IMR-90 (cell line): ENCODE data around the gene AP3D1. TPM values are rescaled to one million over a fixed set of nuclear protein-coding genes. Genes with fewer than 3 reads are reported as not detected.

Experiments
- ATAC-seq: fragments of 200-7000 bp; cut with Tn5 transposase; 2 replicates; pipeline ENCODE4 v1.9.1; 2020; ENCODE audit warnings: low read depth, mild to moderate bottlenecking, moderate library complexity
- BruUV-seq: library from RNA; stranded (reverse); fragments of 400-500 nt; replicated peaks from 2 replicates; lab custom pipeline; 2021; lab: Mats Ljungman, UMichigan
- CTCF ChIA-PET: fragments of 300-600 bp; formaldehyde crosslinking; extraction: SDS; loops from one replicate; lab custom pipeline; 2021; ENCODE audit warnings: antibody characterized with exemption; lab: Yijun Ruan, JAX
- POLR2A ChIA-PET: fragments of 300-600 bp; sonication (Branson Sonifier 250); formaldehyde crosslinking; loops from one replicate; lab custom pipeline; 2022; ENCODE audit warnings: antibody characterized with exemption; ENCODE audit not compliant: unreplicated experiment; lab: Charles Lee
- DNase-seq: peaks from one replicate; pipeline ENCODE4 v3.0.0; 2013
- H2AFZ ChIP-seq: replicated peaks from 2 replicates; pipeline ENCODE3; 2013; ENCODE audit warnings: low read length, mild to moderate bottlenecking; ENCODE audit not compliant: poor library complexity
- H2AK5ac ChIP-seq: 2 replicates; pipeline ENCODE4 v1.6.1; 2013; ENCODE audit warnings: low read depth, low read length, inconsistent platforms
- H2AK9ac ChIP-seq: replicated peaks from 2 replicates; pipeline ENCODE3; 2013; ENCODE audit warnings: mild to moderate bottlenecking, low read depth, low read length, moderate library complexity; ENCODE audit not compliant: poor library complexity
- H2BK120ac ChIP-seq: 2 replicates; pipeline ENCODE4 v1.6.1; 2013; ENCODE audit warnings: low read depth, low read length, inconsistent platforms
- H2BK15ac ChIP-seq: 3 replicates; pipeline ENCODE4 v1.6.1; 2013; ENCODE audit warnings: low read depth, low read length, inconsistent platforms
- H2BK20ac ChIP-seq: 2 replicates; pipeline ENCODE4 v1.6.1; 2013; ENCODE audit warnings: low read depth, mild to moderate bottlenecking, inconsistent platforms, low read length, moderate library complexity
- H2BK5ac ChIP-seq: 2 replicates; pipeline ENCODE4 v1.6.1; 2013; ENCODE audit warnings: mild to moderate bottlenecking, low read depth, low read length, inconsistent platforms; ENCODE audit not compliant: poor library complexity, severe bottlenecking
- H3K14ac ChIP-seq: replicated peaks from 2 replicates; pipeline ENCODE4 v1.6.1; 2013; ENCODE audit warnings: low read depth, low read length, inconsistent platforms
- H3K18ac ChIP-seq: 2 replicates; pipeline ENCODE4 v1.6.1; 2013; ENCODE audit warnings: low read depth, low read length, control low read depth
- H3K23ac ChIP-seq: 2 replicates; pipeline ENCODE4 v1.6.1; 2013; ENCODE audit warnings: low read depth, low read length, inconsistent platforms
- H3K27ac ChIP-seq: 2 replicates; pipeline ENCODE4 v1.5.1; 2013; ENCODE audit warnings: mild to moderate bottlenecking, control low read depth, low read length; ENCODE audit not compliant: insufficient read depth
- H3K27me3 ChIP-seq: 2 replicates; pipeline ENCODE4 v1.6.1; 2013; ENCODE audit warnings: low read length; ENCODE audit not compliant: control insufficient read depth, insufficient read depth
- H3K36me3 ChIP-seq: 2 replicates; pipeline ENCODE4 v1.6.1; 2013; ENCODE audit warnings: low read length, mixed read lengths; ENCODE audit not compliant: control insufficient read depth, insufficient read depth
- H3K4ac ChIP-seq: 2 replicates; pipeline ENCODE4 v1.6.1; 2013; ENCODE audit warnings: low read depth, low read length, inconsistent platforms
- H3K4me1 ChIP-seq: 2 replicates; pipeline ENCODE4 v1.6.1; 2013; ENCODE audit warnings: low read length, mixed read lengths; ENCODE audit not compliant: control insufficient read depth, insufficient read depth
- H3K4me2 ChIP-seq: 2 replicates; pipeline ENCODE4 v1.6.1; 2013; ENCODE audit warnings: low read depth, mild to moderate bottlenecking, control low read depth, low read length, moderate library complexity
- H3K4me3 ChIP-seq: 2 replicates; pipeline ENCODE4 v1.5.1; 2013; ENCODE audit warnings: low read depth, mild to moderate bottlenecking, control low read depth, low read length, moderate library complexity; ENCODE audit not compliant: insufficient read depth
- H3K56ac ChIP-seq: 2 replicates; pipeline ENCODE4 v1.6.1; 2013; ENCODE audit warnings: low read length, inconsistent platforms; ENCODE audit not compliant: insufficient read depth; ENCODE audit errors: extremely low read depth
- H3K79me1 ChIP-seq, 2 experiments: 2 replicates each; pipeline ENCODE4 v1.6.1; 2013; ENCODE audit warnings: low read length in 2 of 2, inconsistent platforms in 1 of 2, low read depth in 1 of 2
- H3K9ac ChIP-seq: 2 replicates; pipeline ENCODE4 v1.6.1; 2013; ENCODE audit warnings: low read depth, low read length, control low read depth
- H3K9me1 ChIP-seq: 2 replicates; pipeline ENCODE4 v1.6.1; 2013; ENCODE audit warnings: low read length, inconsistent platforms; ENCODE audit not compliant: insufficient read depth
- H3K9me3 ChIP-seq: 2 replicates; pipeline ENCODE4 v1.6.1; 2013; ENCODE audit warnings: low read length; ENCODE audit not compliant: control insufficient read depth, insufficient read depth
- H4K20me1 ChIP-seq: 2 replicates; pipeline ENCODE4 v1.6.1; 2013; ENCODE audit warnings: low read length, inconsistent platforms; ENCODE audit not compliant: insufficient read depth
- H4K5ac ChIP-seq: 2 replicates; pipeline ENCODE4 v1.6.1; 2013; ENCODE audit warnings: mild to moderate bottlenecking, low read depth, low read length, control low read depth
- H4K8ac ChIP-seq, 2 experiments: 2 replicates each; pipeline ENCODE4 v1.6.1; 2013; ENCODE audit warnings: low read depth in 2 of 2, low read length in 2 of 2, control low read depth in 1 of 2, inconsistent platforms in 1 of 2
- H4K91ac ChIP-seq: 2 replicates; pipeline ENCODE4 v1.6.1; 2013; ENCODE audit warnings: low read depth, low read length, inconsistent platforms; ENCODE audit not compliant: insufficient read depth
- BHLHE40 ChIP-seq: fragments of 150-350 bp; IDR thresholded peaks from 2 replicates; pipeline ENCODE4 v1.6.1; 2016; ENCODE audit warnings: mild to moderate bottlenecking, low read depth, low read length
- CHD1 ChIP-seq: IDR thresholded peaks from 2 replicates; pipeline ENCODE4 v1.6.1; 2012; ENCODE audit warnings: low read depth, low read length, improper control_type of control experiment
- FOS ChIP-seq: fragments of 150-350 bp; IDR thresholded peaks from 2 replicates; pipeline ENCODE4 v1.6.1; 2016; ENCODE audit warnings: low read depth, low read length
- NFE2L2 ChIP-seq: fragments of 150-350 bp; IDR thresholded peaks from 2 replicates; pipeline ENCODE4 v1.6.1; 2016; ENCODE audit warnings: low read depth, mild to moderate bottlenecking, low read length
- RFX5 ChIP-seq: IDR thresholded peaks from 2 replicates; pipeline ENCODE4 v1.8.0; 2012; ENCODE audit warnings: low read depth, mild to moderate bottlenecking, low read length, moderate library complexity
- WGBS, 2 experiments: methylation state at CpG; one replicate each; pipeline versions ENCODE4 v1.1.5 to v1.1.7; 2013; ENCODE audit warnings: missing lambda C conversion rate in 2 of 2; ENCODE audit not compliant: insufficient read length in 1 of 2; ENCODE audit errors: extremely low coverage in 2 of 2; 5-methylcytosine and 5-hydroxymethylcytosine counted together
- dilution Hi-C: fragments of 300-500 bp; cut with HindIII; formaldehyde crosslinking; loops from one replicate; pipeline ENCODE4 v1.14.3; 2018; ENCODE audit warnings: low sequenced_read_pairs; ENCODE audit not compliant: unreplicated experiment
- in situ Hi-C: fragments of 300-500 bp; cut with MboI; formaldehyde crosslinking; loops from 3 replicates; pipeline ENCODE4 v1.14.3; 2019; ENCODE audit warnings: low sequenced_read_pairs, inconsistent platforms, mixed read lengths
- intact Hi-C: fragments of 100-400 bp; cut with micrococcal nuclease; formaldehyde crosslinking; loops from 2 replicates; pipeline ENCODE4 v1.10.0; 2022
- polyA plus RNA-seq, 3 experiments: library from polyadenylated mRNA; depleted of rRNA; stranded (reverse); fragments of >200 nt; gene quantifications; 2 replicates each; pipeline ENCODE4 v1.2.3, GENCODE V29; 2012; ENCODE audit warnings: low replicate concordance in 1 of 3
- total RNA-seq: library from RNA; depleted of rRNA; stranded (reverse); fragments of >200 nt; gene quantifications from 2 replicates; pipeline ENCODE4 v1.2.3, GENCODE V29; 2012

AP3D1 gene
- total and polyA plus RNA-seq, 2 of the 4 experiments (the other 2 are of a cell fraction) = 75.3 to 129 TPM

- H3K4ac ChIP-seq = no peak overlapping the region
- peaks cover 31% of the 10 kb centered on the region for H4K20me1 ChIP-seq
- no peak for ATAC-seq
- no peak for DNase-seq
- no peak overlapping the region for H2BK15ac ChIP-seq
- H2BK120ac ChIP-seq = no peak overlapping the region
- no peak overlapping the region for H4K91ac ChIP-seq
- H3K4me2 ChIP-seq = no peak overlapping the region
- no peak overlapping the region for H2BK5ac ChIP-seq
- H3K23ac ChIP-seq = no peak overlapping the region
- no peak overlapping the region for H2AFZ ChIP-seq
- H2AK5ac ChIP-seq = no peak overlapping the region
- H3K9me1 ChIP-seq = peaks cover 4% of the 10 kb centered on the region
- H3K9ac ChIP-seq = no peak overlapping the region
- intact Hi-C loops (no loop called here), in situ Hi-C loops (no loop called here), dilution Hi-C loops (no loop called here)
- H3K4me1 ChIP-seq = no peaks in the 10 kb centered on the region; the same call in none of the 2 replicates
- 90% methylated on average over 3 of the region's 17 CpGs; no CpG with 5 or more reads in 1 of the 2 experiments for WGBS, 2 experiments
- BruUV-seq = no TSS peak
- H3K4me3 ChIP-seq = no peak overlapping the region
- H2BK20ac ChIP-seq = no peak overlapping the region
- H3K36me3 ChIP-seq = peaks cover 69% of the 10 kb centered on the region
- H3K56ac ChIP-seq = no peak overlapping the region
- ChIA-PET POLR2A (no interaction called here), CTCF (no interaction called here)
- H3K18ac ChIP-seq = no peak overlapping the region
- H3K14ac ChIP-seq = no peak overlapping the region
- no peak overlapping the region for H3K27ac ChIP-seq
- no peak overlapping the region for H4K8ac ChIP-seq
- H3K9me3 ChIP-seq = no peaks in the 10 kb centered on the region
- no peak overlapping the region for H2AK9ac ChIP-seq
- H4K5ac ChIP-seq = no peak overlapping the region
- no peaks in the 10 kb centered on the region for H3K27me3 ChIP-seq
- TF ChIP-seq RFX5 (no peak), BHLHE40 (no peak), NFE2L2 (no peak), FOS (no peak), CHD1 (no peak)
- H3K79me1 ChIP-seq = peaks cover 17 to 86% of the 10 kb centered on the region in 2 experiments
Measured at GRCh38 chr19:2192862-2193261, 41.5 kb upstream of the AP3D1 start.
